Activated naive CD8-positive, alpha-beta T cell treated with anti-CD3 and anti-CD28 coated beads, Interleukin-2, amount 50 U/mL, for 24 hours (primary cell): ENCODE measurements around the gene MYO1H.

Source experiments
- ATAC-seq: fragments of 150-1000 bp; cut with Tn5 transposase; one replicate; pipeline ENCODE4 v1.10.0; 2021
- DNase-seq: peaks from one replicate; pipeline ENCODE4 v3.0.0; 2021
- H3K27ac Mint-ChIP-seq: one replicate; pipeline ENCODE4 v1.8.0; 2021; ENCODE audit warnings: mild to moderate bottlenecking, mixed read lengths
- H3K27me3 Mint-ChIP-seq: one replicate; pipeline ENCODE4 v1.8.0; 2021; ENCODE audit warnings: mixed read lengths
- H3K36me3 Mint-ChIP-seq: one replicate; pipeline ENCODE4 v1.8.0; 2021; ENCODE audit warnings: low read depth, mixed read lengths
- H3K4me1 Mint-ChIP-seq: one replicate; pipeline ENCODE4 v1.8.0; 2021; ENCODE audit warnings: mixed read lengths
- H3K4me3 Mint-ChIP-seq: one replicate; pipeline ENCODE4 v1.8.0; 2021; ENCODE audit warnings: mild to moderate bottlenecking, moderate library complexity, mixed read lengths
- H3K9me3 Mint-ChIP-seq: one replicate; pipeline ENCODE4 v1.8.0; 2021; ENCODE audit warnings: mixed read lengths

The MYO1H gene

GRCh38 chr12:109444259-109444658 is 96.6 kb downstream of the MYO1H start:
- no peak for DNase-seq
- Mint-ChIP-seq H3K9me3 (no peaks in the 10 kb centered on the region), H3K4me1 (no peaks in the 10 kb centered on the region), H3K27ac (no peak overlapping the region), H3K27me3 (no peaks in the 10 kb centered on the region), H3K36me3 (peaks cover 7% of the 10 kb centered on the region), H3K4me3 (no peak overlapping the region)
- ATAC-seq = no peak

GRCh38 chr12:109445191-109445609 is 97.5 kb downstream of the MYO1H start:
- DNase-seq (no peak), ATAC-seq (no peak)
- Mint-ChIP-seq H3K4me3 (no peak overlapping the region), H3K27me3 (no peaks in the 10 kb centered on the region), H3K9me3 (no peaks in the 10 kb centered on the region), H3K4me1 (no peaks in the 10 kb centered on the region), H3K27ac (no peak overlapping the region), H3K36me3 (peaks cover 7% of the 10 kb centered on the region)

GRCh38 chr12:109446869-109447268 is 99.2 kb downstream of the MYO1H start:
- Mint-ChIP-seq H3K36me3 (peaks cover 7% of the 10 kb centered on the region), H3K9me3 (no peaks in the 10 kb centered on the region), H3K4me1 (no peaks in the 10 kb centered on the region), H3K27me3 (no peaks in the 10 kb centered on the region), H3K4me3 (no peak overlapping the region), H3K27ac (no peak overlapping the region)
- ATAC-seq (no peak), DNase-seq (no peak)

GRCh38 chr12:109447482-109447881 is 99.8 kb downstream of the MYO1H start:
- Mint-ChIP-seq H3K27me3 (no peaks in the 10 kb centered on the region), H3K9me3 (no peaks in the 10 kb centered on the region), H3K4me1 (no peaks in the 10 kb centered on the region), H3K27ac (no peak overlapping the region), H3K36me3 (peaks cover 9% of the 10 kb centered on the region), H3K4me3 (no peak overlapping the region)
- DNase-seq (no peak), ATAC-seq (no peak)

GRCh38 chr12:109448272-109448671 is 100.6 kb downstream of the MYO1H start:
- no peaks in the 10 kb centered on the region for H3K27me3 Mint-ChIP-seq
- DNase-seq = no peak
- no peak overlapping the region for H3K27ac Mint-ChIP-seq
- ATAC-seq = no peak
- H3K4me1 Mint-ChIP-seq = no peaks in the 10 kb centered on the region
- H3K4me3 Mint-ChIP-seq = no peak overlapping the region
- peaks cover 10% of the 10 kb centered on the region for H3K36me3 Mint-ChIP-seq
- H3K9me3 Mint-ChIP-seq = no peaks in the 10 kb centered on the region

GRCh38 chr12:109448707-109449390 is 101.1 kb downstream of the MYO1H start:
- Mint-ChIP-seq H3K27me3 (no peaks in the 10 kb centered on the region), H3K9me3 (no peaks in the 10 kb centered on the region), H3K4me1 (no peaks in the 10 kb centered on the region), H3K36me3 (peaks cover 10% of the 10 kb centered on the region), H3K4me3 (no peak overlapping the region), H3K27ac (no peak overlapping the region)
- DNase-seq (no peak), ATAC-seq (no peak)

- H3K9me3 Mint-ChIP-seq = no peaks in the 10 kb centered on the region
- H3K4me3 Mint-ChIP-seq = no peak overlapping the region
- H3K4me1 Mint-ChIP-seq = no peaks in the 10 kb centered on the region
- DNase-seq (no peak), ATAC-seq (no peak)
- no peaks in the 10 kb centered on the region for H3K27me3 Mint-ChIP-seq
- no peak overlapping the region for H3K27ac Mint-ChIP-seq
- peaks cover 16% of the 10 kb centered on the region for H3K36me3 Mint-ChIP-seq
Observed at GRCh38 chr12:109449845-109450532, 102.3 kb downstream of the MYO1H start.

- H3K9me3 Mint-ChIP-seq = no peaks in the 10 kb centered on the region
- peaks cover 20% of the 10 kb centered on the region for H3K36me3 Mint-ChIP-seq
- H3K4me3 Mint-ChIP-seq = no peak overlapping the region
- no peak overlapping the region for H3K27ac Mint-ChIP-seq
- ATAC-seq (no peak), DNase-seq (no peak)
- no peaks in the 10 kb centered on the region for H3K27me3 Mint-ChIP-seq
- no peaks in the 10 kb centered on the region for H3K4me1 Mint-ChIP-seq
Observed at GRCh38 chr12:109450980-109451379, 103.3 kb downstream of the MYO1H start.

- Mint-ChIP-seq H3K36me3 (peaks cover 23% of the 10 kb centered on the region), H3K27ac (no peak overlapping the region), H3K4me3 (no peak overlapping the region), H3K27me3 (no peaks in the 10 kb centered on the region), H3K4me1 (no peaks in the 10 kb centered on the region), H3K9me3 (no peaks in the 10 kb centered on the region)
- ATAC-seq = no peak
- no peak for DNase-seq
Observed at GRCh38 chr12:109451400-109451799, 103.7 kb downstream of the MYO1H start.

GRCh38 chr12:109452489-109452888 is 104.8 kb downstream of the MYO1H start:
- Mint-ChIP-seq H3K4me3 (no peak overlapping the region), H3K4me1 (no peaks in the 10 kb centered on the region), H3K27me3 (no peaks in the 10 kb centered on the region), H3K36me3 (peaks cover 31% of the 10 kb centered on the region), H3K27ac (no peak overlapping the region), H3K9me3 (no peaks in the 10 kb centered on the region)
- ATAC-seq (no peak), DNase-seq (no peak)

- no peaks in the 10 kb centered on the region for H3K27me3 Mint-ChIP-seq
- DNase-seq = no peak
- peaks cover 30% of the 10 kb centered on the region for H3K36me3 Mint-ChIP-seq
- H3K4me1 Mint-ChIP-seq = peaks cover 12% of the 10 kb centered on the region
- ATAC-seq = no peak
- no peak overlapping the region for H3K4me3 Mint-ChIP-seq
- H3K27ac Mint-ChIP-seq = no peak overlapping the region
- H3K9me3 Mint-ChIP-seq = no peaks in the 10 kb centered on the region
Observed at GRCh38 chr12:109455706-109456105, 108.0 kb downstream of the MYO1H start.

- Mint-ChIP-seq H3K4me3 (no peak overlapping the region), H3K27ac (peak overlapping the region; percentile 85), H3K9me3 (no peaks in the 10 kb centered on the region), H3K4me1 (peaks cover 26% of the 10 kb centered on the region), H3K36me3 (peaks cover 27% of the 10 kb centered on the region), H3K27me3 (no peaks in the 10 kb centered on the region)
- ATAC-seq (peak; percentile 26), DNase-seq (no peak)
Observed at GRCh38 chr12:109458086-109458485, 110.4 kb downstream of the MYO1H start.

GRCh38 chr12:109458771-109459208 is 111.1 kb downstream of the MYO1H start:
- no peaks in the 10 kb centered on the region for H3K27me3 Mint-ChIP-seq
- no peak for DNase-seq
- no peak for ATAC-seq
- H3K4me3 Mint-ChIP-seq = no peak overlapping the region
- H3K4me1 Mint-ChIP-seq = peaks cover 33% of the 10 kb centered on the region
- H3K9me3 Mint-ChIP-seq = no peaks in the 10 kb centered on the region
- peaks cover 27% of the 10 kb centered on the region for H3K36me3 Mint-ChIP-seq
- H3K27ac Mint-ChIP-seq = peak overlapping the region; percentile 10

- peaks cover 37% of the 10 kb centered on the region for H3K4me1 Mint-ChIP-seq
- peak overlapping the region; percentile 10 for H3K27ac Mint-ChIP-seq
- no peak for DNase-seq
- H3K9me3 Mint-ChIP-seq = no peaks in the 10 kb centered on the region
- no peaks in the 10 kb centered on the region for H3K27me3 Mint-ChIP-seq
- no peak overlapping the region for H3K4me3 Mint-ChIP-seq
- peaks cover 24% of the 10 kb centered on the region for H3K36me3 Mint-ChIP-seq
- ATAC-seq = no peak
Observed at GRCh38 chr12:109459247-109459646, 111.5 kb downstream of the MYO1H start.

- Mint-ChIP-seq H3K27ac (no peak overlapping the region), H3K36me3 (peaks cover 21% of the 10 kb centered on the region), H3K4me1 (peaks cover 40% of the 10 kb centered on the region), H3K27me3 (no peaks in the 10 kb centered on the region), H3K4me3 (no peak overlapping the region), H3K9me3 (no peaks in the 10 kb centered on the region)
- ATAC-seq (peak; percentile 33), DNase-seq (no peak)
Observed at GRCh38 chr12:109460538-109460937, 112.8 kb downstream of the MYO1H start.
